H1 (cell line): ENCODE data around the gene UBE3C. TPM values are rescaled to one million over a fixed set of nuclear protein-coding genes. Genes with fewer than 3 reads are reported as not detected.

Experiments
- CTCF ChIA-PET: fragments of 300-600 bp; sonication (Branson Sonifier 250); formaldehyde crosslinking; loops from one replicate; lab custom pipeline; 2021; ENCODE audit not compliant: partially characterized antibody; lab: Charles Lee
- POLR2A ChIA-PET: fragments of 300-600 bp; sonication (Branson Sonifier 250); formaldehyde crosslinking; loops from one replicate; lab custom pipeline; 2021; ENCODE audit warnings: inconsistent platforms; ENCODE audit not compliant: partially characterized antibody; lab: Charles Lee
- DNase-seq, 2 experiments: peaks; one replicate each; pipeline versions ENCODE4 v3.0.0 to v3.0.0-alpha.2; 2010 to 2022; ENCODE audit warnings: low spot score in 2 of 2, low read depth in 1 of 2, mixed read lengths in 1 of 2
- FAIRE-seq: peaks from 2 replicates; lab custom pipeline; 2011; peaks lifted over from hg19 to GRCh38; lab: Jason Lieb, UNC
- H2AFZ ChIP-seq: 2 replicates; pipeline ENCODE4 v1.8.1; 2012; ENCODE audit warnings: low read length, inconsistent platforms
- H2AK5ac ChIP-seq: 2 replicates; pipeline ENCODE4 v1.6.1; 2013; ENCODE audit warnings: low read depth, low read length
- H2BK120ac ChIP-seq: replicated peaks from 2 replicates; pipeline ENCODE3; 2013; ENCODE audit warnings: low read depth, low read length, inconsistent platforms
- H2BK12ac ChIP-seq: 2 replicates; pipeline ENCODE4 v1.6.1; 2013; ENCODE audit warnings: low read depth, low read length
- H2BK15ac ChIP-seq: 2 replicates; pipeline ENCODE4 v1.6.1; 2013; ENCODE audit warnings: low read length
- H2BK20ac ChIP-seq: 2 replicates; pipeline ENCODE4 v1.6.1; 2013; ENCODE audit warnings: low read length
- H2BK5ac ChIP-seq: 2 replicates; pipeline ENCODE4 v1.6.1; 2013; ENCODE audit warnings: low read depth, low read length
- H3K14ac ChIP-seq: 2 replicates; pipeline ENCODE4 v1.6.1; 2013; ENCODE audit warnings: inconsistent platforms; ENCODE audit not compliant: insufficient read length
- H3K18ac ChIP-seq: 2 replicates; pipeline ENCODE4 v1.6.1; 2013; ENCODE audit warnings: low read length; ENCODE audit errors: extremely low read depth
- H3K23ac ChIP-seq: 2 replicates; pipeline ENCODE4 v1.6.1; 2013; ENCODE audit warnings: inconsistent platforms; ENCODE audit not compliant: insufficient read length
- H3K23me2 ChIP-seq: 2 replicates; pipeline ENCODE4 v1.6.1; 2013; ENCODE audit warnings: low read depth, low read length
- H3K27ac ChIP-seq: 2 replicates; pipeline ENCODE4 v1.6.1; 2011; ENCODE audit warnings: low read depth, low read length, inconsistent platforms
- H3K27me3 ChIP-seq, 4 experiments: replicated peaks in 1 of 4; 1 replicate in 1 of 4; 2 replicates in 3 of 4; pipeline versions ENCODE4 v1.6.1 to v1.8.1; 2011 to 2013; ENCODE audit warnings: low read length in 3 of 4, mild to moderate bottlenecking in 3 of 4, inconsistent platforms in 2 of 4, mixed read lengths in 2 of 4, moderate library complexity in 1 of 4; ENCODE audit not compliant: control insufficient read depth in 3 of 4, insufficient read depth in 3 of 4; ENCODE audit errors: extremely low read depth in 1 of 4
- H3K36me3 ChIP-seq, 4 experiments: 2 replicates each; pipeline versions ENCODE4 v1.6.1 to v1.8.1; 2011 to 2013; ENCODE audit warnings: mild to moderate bottlenecking in 4 of 4, low read length in 3 of 4, moderate library complexity in 2 of 4, control low read depth in 1 of 4, inconsistent platforms in 1 of 4; ENCODE audit not compliant: insufficient read depth in 4 of 4, control insufficient read depth in 2 of 4
- H3K4ac ChIP-seq: replicated peaks from 2 replicates; pipeline ENCODE3; 2013; ENCODE audit warnings: low read length, low read depth, mixed read lengths, inconsistent platforms; ENCODE audit not compliant: insufficient read length
- H3K4me1 ChIP-seq, 4 experiments: replicated peaks in 1 of 4; 1 replicate in 1 of 4; 2 replicates in 3 of 4; pipeline versions ENCODE4 v1.6.1 to v1.8.1; 2011 to 2013; ENCODE audit warnings: low read length in 3 of 4, inconsistent platforms in 2 of 4, mixed read lengths in 1 of 4; ENCODE audit not compliant: insufficient read depth in 4 of 4, control insufficient read depth in 3 of 4
- H3K4me2 ChIP-seq, 2 experiments: 2 replicates each; pipeline versions ENCODE4 v1.6.1 to v1.8.1; 2011 to 2013; ENCODE audit warnings: low read depth in 2 of 2, low read length in 2 of 2, control low read depth in 1 of 2, inconsistent platforms in 1 of 2, mild to moderate bottlenecking in 1 of 2; ENCODE audit not compliant: insufficient read depth in 1 of 2
- H3K4me3 ChIP-seq, 4 experiments: fragments of 200-600, 300-600 bp in 1 of 4; sonication (generic), shearing (Covaris generic), sonication (Bioruptor Twin) in 1 of 4; 2 replicates each; pipeline versions ENCODE4 v1.5.1 to v1.8.1; 2011 to 2016; ENCODE audit warnings: low read length in 4 of 4, low read depth in 3 of 4, control low read depth in 2 of 4, inconsistent platforms in 2 of 4, mild to moderate bottlenecking in 2 of 4, mixed read lengths in 1 of 4, moderate library complexity in 1 of 4; ENCODE audit not compliant: insufficient read depth in 2 of 4; ENCODE audit errors: extremely low read depth in 1 of 4
- H3K56ac ChIP-seq: replicated peaks from 2 replicates; pipeline ENCODE3; 2013; ENCODE audit warnings: low read depth, mild to moderate bottlenecking, mixed read lengths, low read length, inconsistent platforms; ENCODE audit not compliant: insufficient read length
- H3K79me1 ChIP-seq: 2 replicates; pipeline ENCODE4 v1.6.1; 2013; ENCODE audit warnings: low read depth, low read length, control low read depth
- H3K79me2 ChIP-seq, 2 experiments: 2 replicates each; pipeline versions ENCODE4 v1.6.1 to v1.8.1; 2012 to 2013; ENCODE audit warnings: low read length in 2 of 2, mild to moderate bottlenecking in 2 of 2, inconsistent platforms in 1 of 2; ENCODE audit not compliant: insufficient read depth in 2 of 2, control insufficient read depth in 1 of 2
- H3K9ac ChIP-seq, 4 experiments: replicated peaks in 1 of 4; 1 replicate in 1 of 4; 2 replicates in 3 of 4; pipeline versions ENCODE4 v1.6.1 to v1.8.1; 2011 to 2013; ENCODE audit warnings: low read depth in 3 of 4, low read length in 3 of 4, control low read depth in 2 of 4, mild to moderate bottlenecking in 2 of 4, moderate library complexity in 2 of 4, inconsistent platforms in 1 of 4; ENCODE audit errors: extremely low read depth in 1 of 4
- H3K9me3 ChIP-seq, 2 experiments: 2 replicates each; pipeline versions ENCODE4 v1.6.1 to v1.8.1; 2012 to 2013; ENCODE audit warnings: mild to moderate bottlenecking in 2 of 2, moderate library complexity in 2 of 2, control low read depth in 1 of 2, inconsistent platforms in 1 of 2, low read depth in 1 of 2, low read length in 1 of 2, mixed read lengths in 1 of 2; ENCODE audit not compliant: insufficient read depth in 2 of 2
- H4K20me1 ChIP-seq, 2 experiments: replicated peaks in 1 of 2; 2 replicates each; pipeline versions ENCODE3 to v1.8.1; 2011 to 2013; ENCODE audit warnings: inconsistent platforms in 2 of 2, low read length in 2 of 2, mild to moderate bottlenecking in 1 of 2; ENCODE audit not compliant: insufficient read depth in 2 of 2, control insufficient read depth in 1 of 2
- H4K5ac ChIP-seq: 2 replicates; pipeline ENCODE4 v1.6.1; 2013; ENCODE audit warnings: low read length, low read depth, mixed read lengths, inconsistent platforms; ENCODE audit not compliant: insufficient read length
- H4K8ac ChIP-seq: 2 replicates; pipeline ENCODE4 v1.8.0; 2013; ENCODE audit warnings: mild to moderate bottlenecking, moderate library complexity, low read length, inconsistent platforms; ENCODE audit not compliant: insufficient read depth; ENCODE audit errors: extremely low read depth
- H4K91ac ChIP-seq: replicated peaks from 2 replicates; pipeline ENCODE3; 2013; ENCODE audit warnings: low read length, mixed read lengths, inconsistent platforms; ENCODE audit not compliant: insufficient read length
- KDM1A ChIP-seq: fragments of 200-600, 300-600 bp; sonication (generic); IDR thresholded peaks from 2 replicates; pipeline ENCODE4 v1.7.1; 2016; ENCODE audit warnings: mild to moderate bottlenecking, low read length, borderline replicate concordance
- TEAD4 ChIP-seq: IDR thresholded peaks from 2 replicates; pipeline ENCODE4 v1.6.1; 2012; ENCODE audit warnings: low read depth, low read length, inconsistent platforms, mixed read lengths
- WGBS, 2 experiments: shearing (Covaris generic) in 1 of 2; methylation state at CpG; one replicate each; pipeline versions ENCODE4 v1.1.6 to v1.1.7; 2013 to 2015; ENCODE audit warnings: low lambda C conversion rate in 2 of 2, mixed read lengths in 2 of 2, inconsistent platforms in 1 of 2, low coverage in 1 of 2, missing lambda C conversion rate in 1 of 2; ENCODE audit not compliant: insufficient replicate concordance in 2 of 2, insufficient coverage in 1 of 2, insufficient read length in 1 of 2; ENCODE audit errors: extremely low coverage in 1 of 2, missing lambda C conversion rate in 1 of 2; 5-methylcytosine and 5-hydroxymethylcytosine counted together
- polyA plus RNA-seq, 7 experiments: library from polyadenylated mRNA; depleted of rRNA in 3 of 7; stranded (reverse) in 5 of 7; unstranded in 2 of 7; fragments of >200 nt in 5 of 7; fragments of 200-250 nt in 2 of 7; gene quantifications; 1 replicate in 5 of 7; 2 replicates in 1 of 7; 4 replicates in 1 of 7; pipeline versions ENCODE4 v1.2.1 to v1.2.3, GENCODE V29; 2011 to 2013; ENCODE audit warnings: missing spikeins in 2 of 7, mixed read lengths in 2 of 7
- total RNA-seq: library from RNA; stranded (reverse); fragmentation: NEBNext Ultra II Directional; extraction: Animal tissue kit (Norgen Biotek cat#: 25700); gene quantifications from 2 replicates; pipeline ENCODE4 v1.2.1, GENCODE V29; 2021

Gene UBE3C
- total and polyA plus RNA-seq, 2 of the 8 experiments (the other 6 are each of a cell fraction or from before 2014, with no cell fraction given), result 32.0 to 54.1 TPM

DNA sequence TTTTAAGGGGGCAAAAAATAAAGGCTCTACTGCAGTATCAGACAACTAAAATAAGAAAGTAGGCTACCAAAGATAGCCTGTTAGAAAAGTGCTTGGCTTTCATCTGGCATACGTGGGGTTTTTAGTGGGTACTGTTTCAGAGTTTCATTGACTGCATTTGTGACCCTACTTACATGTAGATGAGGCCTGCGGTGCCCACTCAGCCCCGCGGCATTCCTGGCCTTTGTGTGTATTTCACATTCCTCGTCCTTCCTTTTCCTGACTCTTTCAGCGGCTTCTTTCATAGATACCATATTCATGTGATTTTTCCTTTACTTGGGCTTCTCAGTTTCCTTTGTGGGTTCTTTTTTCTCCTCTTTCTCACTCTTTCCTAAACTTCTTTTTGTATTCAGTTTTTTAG, 50.7 kb downstream of the UBE3C start:
- H3K36me3 ChIP-seq, result peaks cover 10 to 72% (median 30%) of the 10 kb centered on the region in 4 experiments
- H3K23ac ChIP-seq, result no peak overlapping the region
- H3K14ac ChIP-seq, result no peak overlapping the region
- no peak overlapping the region for H3K27ac ChIP-seq
- H2BK12ac ChIP-seq, result no peak overlapping the region
- peak overlapping the region in 1 of 2 experiments; percentile 22; a peak in 1 of 4 replicates for H3K4me2 ChIP-seq
- H3K27me3 ChIP-seq, result no peaks in the 10 kb centered on the region
- no peak overlapping the region for H2BK15ac ChIP-seq
- peaks cover 6% of the 10 kb centered on the region for H3K79me1 ChIP-seq
- no peak overlapping the region for H2AK5ac ChIP-seq
- H3K18ac ChIP-seq, result no peak overlapping the region
- peak in 1 of 2 experiments; percentile 38 for DNase-seq
- POLR2A ChIA-PET, result interaction anchor here (1.0 kb wide), 1 partner anchor 10 kb away, joined by 3 read pairs; no protein-coding TSS in a partner anchor
- H3K56ac ChIP-seq, result no peak overlapping the region
- CTCF ChIA-PET, result no interaction called here
- H4K20me1 ChIP-seq, result peaks cover 0 to 2% of the 10 kb centered on the region in 2 experiments
- TF ChIP-seq TEAD4 (peak; percentile 88), KDM1A (no peak)
- no peak overlapping the region for H2BK20ac ChIP-seq
- no peak for FAIRE-seq
- no peak overlapping the region for H3K4me3 ChIP-seq
- no peaks in the 10 kb centered on the region for H3K79me2 ChIP-seq
- no peak overlapping the region for H4K91ac ChIP-seq
- H4K5ac ChIP-seq, result no peak overlapping the region
- H3K9ac ChIP-seq, result no peak overlapping the region
- H2BK120ac ChIP-seq, result no peak overlapping the region
- H3K4ac ChIP-seq, result no peak overlapping the region
- no peaks in the 10 kb centered on the region for H3K9me3 ChIP-seq
- no peaks in the 10 kb centered on the region for H3K23me2 ChIP-seq
- H4K8ac ChIP-seq, result no peak overlapping the region
- WGBS, 2 experiments, result 55% methylated on average over 6 of the region's 6 CpGs; no CpG with 5 or more reads in 1 of the 2 experiments
- no peak overlapping the region for H2AFZ ChIP-seq
- H2BK5ac ChIP-seq, result no peak overlapping the region
- no peaks in the 10 kb centered on the region; a peak in 1 of 7 replicates for H3K4me1 ChIP-seq
